ENCODE data around the gene SIL1.
"Not testable (repeated sequence)": the region's sequence is repeated elsewhere in the genome, so short reads cannot be mapped to it uniquely, and the experiment has no call there.

Gene SIL1

DNA sequence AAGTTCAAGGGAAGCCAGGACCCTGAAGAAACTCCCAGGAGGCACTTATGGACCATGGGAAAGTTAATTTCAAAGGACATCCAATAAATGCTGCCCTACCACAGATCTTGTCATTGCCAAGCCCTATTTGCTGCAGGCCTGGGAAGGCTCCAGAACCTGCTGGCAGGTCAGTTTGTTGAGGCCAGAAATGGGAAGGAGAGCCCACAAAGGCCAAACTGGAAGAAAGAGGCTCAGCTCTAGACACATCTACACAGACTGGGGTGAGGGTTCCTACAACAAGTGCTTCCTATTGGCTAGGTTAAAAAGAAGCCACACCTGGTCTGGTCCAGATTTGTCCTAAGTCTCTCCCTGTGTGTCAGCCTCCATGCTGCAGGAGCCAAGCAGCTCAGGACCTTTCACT is 94.4 kb downstream of the SIL1 start:
- no peak for DNase-seq

DNA sequence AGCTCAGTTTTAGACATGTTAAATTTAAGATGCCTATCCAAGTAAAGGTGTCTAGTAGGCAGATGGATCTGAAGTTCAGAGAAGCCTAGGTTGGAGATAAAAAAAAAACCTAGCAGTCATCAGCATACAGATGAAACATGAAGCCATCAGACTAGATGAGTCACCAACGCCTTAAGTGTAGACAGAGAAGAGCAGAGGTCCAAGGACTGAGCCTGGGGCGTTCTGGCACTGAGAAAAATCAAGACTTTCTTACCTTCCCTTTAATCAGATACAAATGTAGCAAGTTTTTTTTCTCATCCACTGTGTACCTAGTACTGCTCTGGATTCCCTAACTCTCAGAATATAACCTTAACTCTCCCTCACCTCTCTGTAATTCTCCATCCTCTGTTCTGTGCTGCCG is 97.3 kb downstream of the SIL1 start:
- no peak for DNase-seq

DNA sequence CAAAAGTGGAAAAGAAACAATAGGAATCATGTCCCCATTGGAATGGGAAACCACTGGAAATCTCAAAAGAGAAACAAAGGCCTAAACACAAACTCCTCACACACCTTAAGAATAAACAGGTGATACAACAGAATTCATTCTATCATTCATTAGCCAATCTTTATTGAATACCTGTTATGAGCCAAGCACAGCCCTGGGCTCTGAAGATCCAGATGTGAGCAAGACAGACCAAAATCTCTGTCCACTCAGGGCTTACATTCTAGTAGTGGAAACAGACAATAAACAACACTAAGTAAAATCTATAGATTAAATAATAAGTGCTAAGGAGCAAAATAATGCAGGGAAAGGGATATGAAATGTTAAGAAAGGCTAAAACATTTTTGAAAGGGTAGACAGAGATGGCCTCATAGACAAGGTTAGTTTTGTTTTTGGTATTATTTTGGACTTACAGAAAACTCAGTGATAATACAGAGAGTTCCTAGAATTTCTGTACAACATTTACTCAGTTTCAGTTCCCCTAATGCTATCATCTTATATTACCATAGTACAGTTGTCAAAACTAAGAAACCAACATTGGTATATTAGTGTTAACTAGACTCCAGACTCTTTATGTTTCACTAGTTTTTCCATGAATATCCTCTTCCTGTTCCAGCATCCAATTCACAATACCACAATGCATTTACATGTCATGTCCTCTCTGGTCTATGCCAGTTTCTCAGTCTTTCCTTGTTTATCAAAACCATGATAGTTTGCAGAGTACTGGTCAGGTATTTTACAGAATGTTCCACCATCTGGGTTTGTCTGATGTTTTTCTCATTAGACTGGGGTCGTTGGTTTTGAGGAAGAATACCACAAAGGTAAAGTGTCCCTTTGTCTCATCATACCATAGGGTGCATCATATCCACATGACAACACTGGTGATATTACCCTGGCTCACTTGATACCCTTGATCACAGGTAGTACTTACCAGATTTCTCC is 103.7 kb downstream of the SIL1 start:
- DNase-seq: no peak

DNA sequence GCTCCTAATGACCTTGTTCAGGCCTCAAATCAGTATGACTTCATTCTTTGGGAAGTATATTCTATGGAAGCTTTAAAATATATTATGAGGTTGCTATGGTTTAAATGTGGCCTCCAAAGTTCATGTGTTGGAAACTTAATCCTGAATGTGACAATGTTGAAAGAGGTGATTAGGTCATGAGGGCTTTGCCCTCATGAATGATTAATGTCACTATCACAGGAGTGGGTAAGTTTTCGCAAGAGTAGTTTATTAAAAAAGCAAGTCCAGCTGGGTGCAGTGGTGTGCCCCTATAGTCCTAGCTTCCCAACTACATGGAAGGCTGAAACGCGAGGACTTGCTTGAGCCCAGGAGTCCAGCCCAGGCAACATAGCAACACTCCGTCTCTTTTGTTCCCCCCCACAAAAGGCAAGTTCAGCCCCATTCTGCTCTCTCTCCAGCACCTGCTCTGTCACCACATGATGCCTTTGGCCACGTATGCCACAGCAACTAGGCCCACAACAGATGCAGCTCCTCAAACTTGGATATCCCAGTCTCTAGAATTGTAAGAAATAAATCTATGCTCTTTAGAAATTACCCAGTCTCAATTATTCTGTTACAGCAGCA is 105.3 kb downstream of the SIL1 start:
- DNase-seq: no peak

DNA sequence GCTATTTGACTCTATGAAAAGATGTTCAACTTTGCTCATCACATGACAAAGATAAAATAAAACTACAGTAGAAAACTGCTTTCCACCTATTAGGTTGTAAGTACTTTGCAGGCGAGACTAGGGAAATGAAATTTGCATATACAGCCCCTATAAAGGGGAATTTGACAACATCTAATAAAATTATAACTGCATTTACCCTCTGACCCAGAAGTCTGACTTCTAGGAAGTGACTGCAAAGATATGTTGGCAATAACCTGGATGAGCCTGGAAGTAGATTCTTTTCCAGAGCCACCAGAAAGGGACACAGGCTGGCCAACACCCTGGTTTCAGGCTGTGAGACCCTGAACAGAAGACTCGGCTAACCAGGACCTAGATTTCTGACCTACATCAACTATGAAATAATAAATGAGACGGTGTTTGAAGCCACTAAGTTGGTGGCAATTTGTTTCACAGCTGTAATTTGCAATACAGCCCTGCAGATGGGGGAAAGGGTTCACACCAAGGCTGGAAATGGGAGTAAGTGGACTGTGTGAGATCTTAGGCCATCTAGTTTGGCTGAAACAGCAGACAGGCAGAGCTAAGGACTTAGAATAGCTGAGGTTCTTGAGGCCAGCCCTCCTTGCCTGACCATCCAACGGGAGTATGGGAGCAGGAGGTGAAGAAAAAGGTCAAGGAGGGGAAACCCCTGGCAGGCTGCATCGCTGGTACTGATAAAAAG is 106.6 kb downstream of the SIL1 start:
- DNase-seq: no peak

DNA sequence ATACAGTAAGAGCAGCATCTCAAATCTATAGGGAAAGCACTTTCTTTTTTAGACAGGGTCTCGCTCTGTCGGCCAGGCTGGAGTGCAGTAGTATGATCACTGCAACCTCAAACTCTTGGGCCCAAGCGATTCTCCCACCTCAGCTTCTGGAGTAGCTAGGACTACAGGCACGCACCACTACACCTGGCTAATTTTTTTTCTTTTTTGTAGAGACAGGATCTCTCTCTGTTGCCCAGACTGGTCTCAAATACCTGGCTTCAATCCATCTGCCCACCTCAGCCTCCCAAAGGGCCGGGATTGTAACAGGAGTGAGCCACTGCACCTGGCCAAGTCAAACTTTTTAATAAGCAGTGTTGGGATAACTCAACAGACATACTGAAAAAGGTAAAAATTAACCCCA is 107.6 kb downstream of the SIL1 start:
- DNase-seq: no peak

DNA sequence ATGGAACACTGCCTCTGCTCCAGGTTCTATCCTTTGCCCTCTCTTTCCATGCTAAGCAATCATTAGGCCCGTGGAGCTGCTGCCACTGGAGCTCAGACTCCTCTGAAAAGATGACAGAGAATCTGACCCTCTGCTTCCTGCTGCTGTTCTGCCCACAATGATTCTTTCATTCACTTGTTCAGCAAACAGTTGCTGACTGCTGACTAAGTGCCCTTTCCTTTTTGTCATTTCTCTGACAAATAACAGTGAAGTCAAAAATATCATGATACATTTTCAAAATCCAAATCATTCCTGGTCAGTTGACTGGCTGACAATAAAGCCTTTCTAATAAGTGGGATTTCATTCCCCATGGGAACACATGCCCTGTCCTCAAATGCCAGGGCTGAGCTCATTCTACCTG is 110.1 kb downstream of the SIL1 start:
- no peak for DNase-seq

DNA sequence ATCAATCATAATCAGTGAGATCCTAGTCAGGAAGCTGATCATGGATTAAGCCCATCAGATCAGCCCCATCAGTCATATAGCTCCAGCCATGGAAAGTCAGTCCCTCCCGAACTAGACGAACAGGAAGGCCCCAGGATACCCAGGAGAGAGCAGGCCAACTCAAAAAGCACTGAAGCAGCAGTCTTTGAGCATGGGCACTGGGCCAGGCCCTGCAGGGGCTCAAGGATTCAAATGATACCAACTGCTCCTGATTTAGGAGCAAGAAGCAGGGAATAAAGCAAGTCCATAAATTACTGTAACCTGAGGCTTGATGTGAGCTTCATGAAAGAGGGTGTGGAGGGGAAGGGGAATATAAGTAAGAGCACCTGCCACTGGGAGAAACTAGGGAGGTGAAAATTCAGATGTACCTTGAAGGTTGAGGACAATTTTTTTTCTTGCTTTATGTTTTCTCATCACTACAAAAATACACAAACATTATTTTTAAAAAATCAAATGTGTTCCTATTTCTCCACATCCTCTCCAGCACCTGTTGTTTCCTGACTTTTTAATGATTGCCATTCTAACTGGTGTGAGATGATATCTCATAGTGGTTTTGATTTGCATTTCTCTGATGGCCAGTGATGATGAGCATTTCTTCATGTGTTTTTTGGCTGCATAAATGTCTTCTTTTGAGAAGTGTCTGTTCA is 115.2 kb downstream of the SIL1 start:
- no peak for DNase-seq

DNA sequence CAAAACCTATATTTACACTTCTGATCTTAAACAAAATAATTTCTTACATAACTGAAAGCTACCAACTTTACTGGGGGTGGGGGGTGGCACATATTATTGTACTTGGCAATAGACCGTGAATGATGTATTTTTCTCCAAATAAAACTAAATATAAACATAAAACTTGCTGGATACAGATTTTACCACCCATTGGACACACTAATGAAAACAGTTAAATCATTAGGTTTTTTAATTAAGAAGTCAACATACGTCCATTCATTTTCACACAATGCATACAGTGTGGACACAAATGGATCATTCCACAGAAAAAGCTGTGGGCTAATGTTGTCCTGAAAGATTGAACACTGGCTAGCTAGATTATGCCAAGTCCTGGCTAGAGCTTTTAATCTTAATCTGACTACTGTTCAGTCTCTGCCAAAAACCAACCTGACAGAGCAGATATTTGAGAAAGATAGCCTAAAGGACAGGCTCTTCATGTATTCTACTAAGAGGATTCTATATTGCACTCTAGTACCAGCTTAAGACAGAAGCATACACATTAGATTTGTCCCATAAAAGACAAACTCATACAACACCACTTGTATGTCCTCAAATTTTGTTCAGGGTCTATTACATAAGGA is 118.1 kb downstream of the SIL1 start:
- DNase-seq: no peak

DNA sequence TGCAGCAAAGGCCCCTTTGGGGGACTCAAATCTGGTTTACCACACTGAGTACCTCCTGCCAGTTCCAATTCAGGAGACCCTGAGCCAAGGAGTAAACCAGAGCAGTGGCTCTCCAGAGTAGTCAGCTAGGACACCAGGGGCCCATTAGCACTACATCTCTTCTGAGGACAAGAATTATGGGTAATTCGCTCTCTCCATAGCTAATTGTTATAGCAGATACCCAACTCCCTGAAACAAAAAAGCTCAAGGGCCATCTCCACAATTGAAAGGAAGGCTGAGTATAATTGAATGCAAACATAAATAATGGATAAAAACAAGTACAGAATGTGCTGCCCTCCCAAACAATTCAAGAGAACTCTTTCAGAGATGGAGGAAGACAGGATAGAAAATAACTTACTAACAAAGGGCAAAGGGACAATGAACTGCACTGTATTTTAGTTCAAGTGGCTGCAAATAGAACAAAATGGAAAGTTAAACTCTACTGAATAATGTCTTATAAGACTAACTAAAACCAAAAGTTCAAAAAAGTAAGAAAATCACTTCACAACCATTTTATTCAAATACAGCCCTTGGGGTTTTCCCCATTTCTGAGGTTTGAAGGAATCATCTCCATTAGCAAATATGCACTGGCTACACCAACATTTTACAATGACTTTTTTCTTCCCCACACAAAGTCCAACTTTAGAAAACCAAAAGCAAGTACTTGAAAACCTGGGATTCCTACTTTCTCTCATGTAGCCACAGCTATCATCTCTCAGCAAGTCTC is 118.8 kb downstream of the SIL1 start:
- no peak for DNase-seq

DNA sequence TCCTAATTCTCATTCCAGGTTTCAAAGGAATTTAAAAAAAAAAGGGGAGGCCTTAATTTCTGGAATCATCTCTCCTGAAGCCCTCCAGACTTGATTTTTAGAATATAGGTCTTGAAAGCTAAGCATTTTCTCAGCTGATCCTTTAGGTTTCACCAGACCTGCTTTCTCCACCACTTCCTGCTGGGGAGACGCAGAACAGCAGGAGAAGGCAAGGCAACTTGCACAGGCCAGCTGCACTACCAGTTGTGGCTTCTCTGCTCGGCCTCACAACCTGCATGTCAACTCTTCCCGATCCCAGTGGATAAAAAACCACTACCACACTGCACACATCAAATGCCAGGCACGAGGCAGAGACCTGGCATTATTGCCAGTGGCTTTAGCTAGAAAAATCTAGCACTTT is 119.8 kb downstream of the SIL1 start:
- DNase-seq: no peak

DNA sequence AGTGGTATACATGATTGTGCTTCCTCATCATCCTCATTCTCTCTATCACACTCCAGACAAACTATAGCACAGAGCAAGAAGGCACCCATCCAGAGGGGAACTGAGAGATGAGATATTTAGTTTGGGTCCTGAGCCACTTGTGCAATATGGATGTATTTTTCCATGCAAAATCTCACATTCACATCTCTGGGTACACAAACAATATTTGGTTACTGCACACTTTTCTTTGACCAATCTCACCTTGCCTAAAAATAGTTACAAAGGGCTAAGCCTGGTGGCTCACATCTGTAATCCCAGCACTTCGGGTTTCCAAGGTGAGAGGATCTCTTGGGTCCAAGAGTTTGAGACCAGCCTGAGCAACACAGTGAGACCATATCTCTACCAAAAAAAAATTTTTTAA is 120.3 kb downstream of the SIL1 start:
- no peak for DNase-seq

DNA sequence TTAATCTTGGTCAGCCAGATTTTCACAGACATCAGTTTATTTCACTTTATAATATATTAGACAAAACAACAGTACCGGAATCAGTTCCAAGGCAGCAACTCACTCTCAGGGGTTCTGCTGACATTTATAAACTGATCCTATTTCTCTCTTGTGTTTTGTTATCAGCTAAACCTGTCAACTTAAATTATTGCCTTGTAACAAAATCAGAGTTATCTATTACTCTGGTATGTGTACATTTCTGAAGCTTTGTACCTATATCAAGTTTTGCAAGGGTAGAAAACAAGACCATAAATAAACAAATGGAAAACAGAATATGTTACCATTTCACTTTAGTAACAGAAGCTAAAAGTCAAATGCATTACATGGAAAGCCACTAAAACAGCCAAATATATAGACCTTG is 122.1 kb downstream of the SIL1 start:
- DNase-seq: no peak

DNA sequence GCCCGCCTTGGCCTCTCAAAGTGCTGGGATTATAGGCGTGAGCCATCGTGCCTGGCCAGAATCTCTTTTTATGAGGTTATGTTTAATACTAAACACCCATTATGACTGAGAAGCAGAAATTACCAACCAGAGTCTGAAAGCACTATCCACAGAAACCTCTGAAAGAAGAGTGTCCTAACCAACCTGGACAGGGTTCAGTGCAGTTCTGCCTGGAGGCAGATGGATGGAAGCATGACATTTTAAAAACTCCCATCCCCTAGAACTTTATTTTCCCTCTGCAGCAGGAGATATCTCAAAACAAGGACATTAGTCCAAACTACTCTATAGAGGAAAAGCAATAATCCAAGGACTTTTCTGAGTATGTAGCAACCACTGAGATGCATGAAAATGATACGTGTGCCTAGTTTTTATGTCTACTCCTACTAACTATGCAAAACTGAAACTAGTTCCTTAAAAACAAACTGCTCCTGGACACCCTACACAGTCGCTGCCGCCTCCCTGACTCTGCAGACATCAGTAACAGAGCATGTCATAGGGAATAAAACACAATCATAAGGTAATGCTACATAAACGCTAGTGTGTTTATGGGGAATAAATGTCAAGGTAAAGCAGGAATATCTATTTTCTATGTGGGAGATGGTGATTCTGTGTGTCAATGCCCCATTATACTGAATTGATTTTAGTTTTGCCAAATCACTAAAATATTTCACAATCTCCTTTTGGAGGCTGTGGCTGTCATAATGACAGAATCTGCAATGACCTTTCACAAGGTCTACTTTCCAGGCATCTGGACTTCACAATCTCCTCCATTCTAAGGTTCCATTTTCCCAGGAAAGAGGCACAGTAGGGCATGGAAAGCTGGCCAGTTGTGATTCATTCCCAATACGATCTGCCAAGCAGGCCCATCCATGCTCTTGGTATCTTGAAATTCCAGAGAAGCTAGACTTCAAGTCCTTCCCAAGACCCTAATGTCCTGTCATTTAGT is 122.8 kb downstream of the SIL1 start:
- no peak for DNase-seq

DNA sequence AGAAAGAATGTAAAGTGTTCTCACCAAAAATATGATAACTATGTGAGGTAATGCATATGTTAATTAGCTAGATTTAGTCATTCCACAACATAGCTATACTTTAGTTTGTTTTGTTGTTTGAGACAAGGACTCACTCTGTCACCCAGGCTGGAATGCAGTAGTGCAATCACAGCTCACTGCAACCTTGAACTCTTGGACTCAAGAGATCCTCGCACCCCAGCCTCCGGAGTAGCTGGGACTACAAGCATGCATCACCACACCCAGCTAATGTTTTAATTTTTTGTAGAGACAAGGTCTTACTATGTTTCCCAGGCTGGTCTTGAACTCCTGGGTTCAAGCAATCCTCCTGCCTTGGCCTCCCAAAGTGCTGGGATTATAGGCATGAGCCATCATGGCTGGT is 124.2 kb downstream of the SIL1 start:
- not testable (repeated sequence) for DNase-seq

DNA sequence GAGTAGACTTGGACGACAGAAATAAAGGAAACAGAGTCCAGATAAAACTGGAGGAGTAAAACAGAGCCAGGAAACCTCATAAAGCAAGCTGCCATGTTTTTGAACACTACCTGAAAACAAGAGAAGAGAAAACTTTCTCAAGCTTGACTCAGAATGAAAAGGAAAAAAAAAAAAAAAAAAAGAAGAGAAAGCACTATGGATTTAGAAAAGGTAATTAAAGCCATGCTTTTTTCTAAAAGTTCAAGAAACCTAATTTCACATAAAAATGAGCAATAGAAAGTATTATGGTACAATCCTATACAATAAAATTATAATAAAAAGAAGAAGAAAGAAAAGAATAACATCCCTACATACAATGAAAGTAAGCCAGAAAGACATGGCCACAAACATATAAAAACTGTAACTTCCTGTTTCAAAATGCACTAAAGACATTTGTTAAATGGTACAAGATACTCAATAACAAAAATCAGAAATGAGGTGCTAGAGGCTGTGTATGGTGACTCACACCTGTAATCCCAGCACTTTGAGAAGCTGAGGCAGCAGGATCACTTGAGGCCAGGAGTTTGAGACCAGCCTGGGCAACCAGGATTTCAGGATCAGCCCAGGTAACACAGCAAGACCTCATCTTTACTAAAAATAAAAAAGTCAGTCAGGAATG is 129.5 kb downstream of the SIL1 start:
- DNase-seq: no peak

DNA sequence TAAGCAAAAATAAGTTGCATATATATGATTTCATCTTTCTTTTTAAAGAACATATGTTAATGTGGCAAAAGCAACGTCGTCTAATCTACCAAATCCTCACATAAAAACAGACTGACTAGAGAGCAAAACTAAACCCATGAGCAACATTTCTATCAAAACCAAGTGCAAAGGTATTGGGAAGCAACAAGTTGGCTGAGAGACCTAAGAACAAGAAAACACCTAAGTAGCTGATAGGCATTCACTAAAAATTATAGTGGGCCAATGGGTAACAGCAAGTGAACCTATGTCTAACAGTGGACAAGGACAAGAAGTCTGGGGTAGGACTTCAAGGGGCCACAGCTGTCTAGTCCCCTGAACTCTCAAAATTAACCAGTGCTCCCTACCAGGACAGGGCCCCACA is 130.1 kb downstream of the SIL1 start:
- DNase-seq: no peak

DNA sequence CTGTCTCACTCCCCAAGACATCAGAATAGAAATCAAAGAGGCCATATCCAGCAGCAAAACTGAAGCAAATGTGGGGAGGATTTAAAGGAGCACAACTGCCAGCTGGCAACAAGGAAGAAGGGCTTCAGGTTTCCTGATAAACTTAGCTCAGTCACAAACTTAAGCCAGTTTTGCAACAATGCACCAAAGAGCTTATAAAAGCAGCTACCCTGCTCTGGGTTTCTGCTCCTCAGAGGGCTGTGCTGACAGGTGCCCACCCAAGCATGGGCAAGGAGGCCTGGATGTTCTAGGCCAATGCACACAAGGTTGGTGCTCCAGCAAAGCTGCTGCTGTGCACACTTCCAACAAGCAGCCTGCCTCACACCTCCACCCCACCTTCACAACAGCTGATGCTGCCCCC is 132.9 kb downstream of the SIL1 start:
- no peak for DNase-seq

DNA sequence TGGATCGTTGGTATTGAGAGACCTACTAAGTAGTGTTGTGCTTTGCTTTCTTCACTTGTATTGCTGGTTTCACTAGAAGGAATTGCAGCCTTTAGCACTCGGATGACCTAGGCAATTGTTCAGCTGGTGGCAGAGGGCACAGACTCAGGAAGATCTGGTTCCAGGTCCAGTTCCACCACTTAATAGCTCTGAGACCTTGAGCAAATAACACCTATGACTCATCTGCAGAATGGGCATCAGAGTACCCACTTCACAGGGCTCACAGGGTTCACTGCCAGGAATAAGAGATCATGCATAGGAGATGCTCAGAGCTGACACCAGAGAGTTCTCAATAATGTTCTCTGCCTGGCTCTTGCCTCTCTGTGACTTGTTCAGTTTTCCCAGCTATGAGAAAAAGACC is 133.6 kb downstream of the SIL1 start:
- DNase-seq: no peak

DNA sequence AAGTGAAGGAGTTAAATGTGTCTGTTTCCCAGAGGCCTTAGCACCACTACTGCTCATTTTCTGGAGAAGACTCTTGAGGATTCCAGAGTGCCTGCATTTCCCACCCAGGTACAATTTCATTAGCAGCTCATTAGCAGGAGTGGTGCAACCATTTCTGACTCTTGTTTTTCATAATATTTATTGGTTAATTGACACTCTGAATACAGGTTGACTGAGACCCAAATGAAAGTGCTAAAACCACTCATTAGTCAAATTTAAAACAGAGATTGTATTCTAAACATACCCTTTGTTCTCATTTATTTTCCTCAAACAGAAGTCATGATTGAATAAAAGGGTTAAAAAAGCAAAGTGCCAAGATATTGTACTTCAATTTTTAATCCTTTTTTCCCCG is 134.5 kb downstream of the SIL1 start:
- no peak for DNase-seq
